Keratinocyte (primary cell): Measurements from ENCODE around the gene IGFALS. TPM values are rescaled to one million over a fixed set of nuclear protein-coding genes. Genes with fewer than 3 reads are reported as not detected.

Source experiments
- DNase-seq: peaks from one replicate; pipeline ENCODE4 v3.0.0-alpha.2; 2011; ENCODE audit warnings: low read depth, missing footprints, low spot score
- FAIRE-seq: peaks from 2 replicates; lab custom pipeline; 2011; peaks lifted over from hg19 to GRCh38; lab: Jason Lieb, UNC
- H2AFZ ChIP-seq: 2 replicates; pipeline ENCODE4 v1.6.0; 2012; ENCODE audit warnings: low read length, control low read depth, inconsistent platforms; ENCODE audit not compliant: control insufficient read depth
- H3K27ac ChIP-seq: 2 replicates; pipeline ENCODE4 v1.5.1; 2011; ENCODE audit warnings: low read length; ENCODE audit not compliant: control insufficient read depth, insufficient read depth
- H3K27me3 ChIP-seq: 3 replicates; pipeline ENCODE4 v1.6.0; 2011; ENCODE audit warnings: low read length; ENCODE audit not compliant: control insufficient read depth, insufficient read depth; ENCODE audit errors: extremely low read depth
- H3K36me3 ChIP-seq, 2 experiments: 2 replicates in 1 of 2; 3 replicates in 1 of 2; pipeline ENCODE4 v1.5.1; 2011; ENCODE audit warnings: low read length in 2 of 2, mild to moderate bottlenecking in 1 of 2; ENCODE audit not compliant: control insufficient read depth in 2 of 2, insufficient read depth in 2 of 2; ENCODE audit errors: extremely low read depth in 1 of 2
- H3K4me1 ChIP-seq: 3 replicates; pipeline ENCODE4 v1.5.1; 2011; ENCODE audit warnings: low read length; ENCODE audit not compliant: control insufficient read depth, insufficient read depth; ENCODE audit errors: extremely low read depth
- H3K4me2 ChIP-seq: 3 replicates; pipeline ENCODE4 v1.6.0; 2011; ENCODE audit warnings: low read depth, low read length; ENCODE audit not compliant: control insufficient read depth, insufficient read depth; ENCODE audit errors: extremely low read depth
- H3K4me3 ChIP-seq, 3 experiments: fragments of 200-600 bp in 1 of 3; sonication (generic) in 1 of 3; 2 replicates in 2 of 3; 3 replicates in 1 of 3; pipeline ENCODE4 v1.5.1; 2011 to 2016; ENCODE audit warnings: low read length in 3 of 3, mild to moderate bottlenecking in 3 of 3, control low read depth in 2 of 3, inconsistent platforms in 1 of 3, low read depth in 1 of 3, mixed read lengths in 1 of 3, mixed run types in 1 of 3, moderate library complexity in 1 of 3; ENCODE audit not compliant: control insufficient read depth in 2 of 3, insufficient read depth in 2 of 3; ENCODE audit errors: extremely low read depth in 1 of 3
- H3K79me2 ChIP-seq: 2 replicates; pipeline ENCODE4 v1.6.0; 2012; ENCODE audit warnings: low read length; ENCODE audit not compliant: control insufficient read depth, insufficient read depth
- H3K9ac ChIP-seq: 3 replicates; pipeline ENCODE4 v1.6.0; 2011; ENCODE audit warnings: low read length; ENCODE audit not compliant: control insufficient read depth, insufficient read depth; ENCODE audit errors: extremely low read depth
- H3K9me1 ChIP-seq: 3 replicates; pipeline ENCODE4 v1.6.0; 2011; ENCODE audit warnings: low read length; ENCODE audit not compliant: control insufficient read depth, insufficient read depth; ENCODE audit errors: extremely low read depth
- H3K9me3 ChIP-seq: 2 replicates; pipeline ENCODE4 v1.5.1; 2012; ENCODE audit warnings: low read depth, low read length; ENCODE audit not compliant: control insufficient read depth
- H4K20me1 ChIP-seq: 3 replicates; pipeline ENCODE4 v1.6.0; 2011; ENCODE audit warnings: low read length; ENCODE audit not compliant: control insufficient read depth, insufficient read depth; ENCODE audit errors: extremely low read depth
- CTCF ChIP-seq, 3 experiments: IDR thresholded peaks in 1 of 3; conservative IDR thresholded peaks in 1 of 3; optimal IDR thresholded peaks in 1 of 3; 2 replicates in 2 of 3; 3 replicates in 1 of 3; pipeline versions ENCODE3 to v1.5.1; 2011; ENCODE audit warnings: low read length in 3 of 3, mild to moderate bottlenecking in 3 of 3, moderate library complexity in 2 of 3, control low read depth in 1 of 3, inconsistent platforms in 1 of 3; ENCODE audit not compliant: insufficient read depth in 2 of 3; ENCODE audit errors: extremely low read depth in 1 of 3
- EZH2 ChIP-seq: IDR thresholded peaks from one replicate; pipeline ENCODE4 v1.6.1; 2012; ENCODE audit warnings: inconsistent platforms, mild to moderate bottlenecking, low read length, moderate library complexity
- dilution Hi-C: fragments of 300-500 bp; cut with MboI; formaldehyde crosslinking; loops from one replicate; pipeline ENCODE4 v1.7.0; 2020; ENCODE audit warnings: low sequenced_read_pairs; ENCODE audit not compliant: extremely low pct_ligation_motif_present
- polyA plus RNA-seq, 5 experiments: library from polyadenylated mRNA; depleted of rRNA in 3 of 5; stranded (reverse) in 3 of 5; stranded (forward) in 1 of 5; unstranded in 1 of 5; fragments of >200 nt; gene quantifications; 1 replicate in 1 of 5; 2 replicates in 3 of 5; 3 replicates in 1 of 5; pipeline versions ENCODE4 v1.2.1 to v1.2.3, GENCODE V29; 2011 to 2012; ENCODE audit warnings: missing spikeins in 2 of 5, low read depth in 1 of 5, low replicate concordance in 1 of 5

Gene IGFALS
- polyA plus RNA-seq, 1 donor (not counting 4 experiments of a cell fraction or from before 2014, with no cell fraction given), result not detected

GRCh38 chr16:1771188-1771863 lies 22.2 kb downstream of the IGFALS start, which contains the start of gene NME3:
Gene NME3 (minus strand): TSS chr16:1771543. CDS start chr16:1771534, 9 bp downstream.
- peak within 1 kb of the TSS; percentile 76 for H3K27ac ChIP-seq
- H3K4me2 ChIP-seq, result peak within 1 kb of the TSS; percentile 99
- H3K9me3 ChIP-seq, result no peaks in the 10 kb centered on the region
- H3K36me3 ChIP-seq, result peaks cover 3 to 11% of the 10 kb centered on the region in 2 experiments
- H3K27me3 ChIP-seq, result no peaks in the 10 kb centered on the region
- H3K4me1 ChIP-seq, result peaks cover 22% of the 10 kb centered on the region
- H4K20me1 ChIP-seq, result peaks cover 2% of the 10 kb centered on the region
- DNase-seq (no peak), FAIRE-seq (no peak)
- H3K9ac ChIP-seq, result peak within 1 kb of the TSS; percentile 81
- TF ChIP-seq EZH2 (no peak), CTCF (optimal IDR thresholded peaks at IDR 0.05 in 1 of 3, IDR thresholded peaks at IDR 0.05 in 1 of 3, conservative IDR thresholded peaks at IDR 0.05 in 1 of 3; ENCODE audit: extremely low read depth in 1 of 3, insufficient read depth in 2 of 3, low read length in 3 of 3) (no peak)
- H3K79me2 ChIP-seq, result peaks cover 32% of the 10 kb centered on the region
- peak within 1 kb of the TSS; percentile 73 to 75 (median 73) for H3K4me3 ChIP-seq
- H3K9me1 ChIP-seq, result no peaks in the 10 kb centered on the region
- dilution Hi-C loops, result no loop called here
- no peak within 1 kb of the TSS for H2AFZ ChIP-seq

- Histone ChIP-seq H3K4me2 (peak overlapping the region; percentile 99), H3K36me3 (peaks cover 2 to 13% of the 10 kb centered on the region in 2 experiments), H3K9me3 (no peaks in the 10 kb centered on the region), H3K27me3 (no peaks in the 10 kb centered on the region), H3K9me1 (no peaks in the 10 kb centered on the region), H3K4me3 (peak overlapping the region; percentile 51 to 75 (median 73)), H3K4me1 (peaks cover 22% of the 10 kb centered on the region), H3K79me2 (peaks cover 32% of the 10 kb centered on the region), H3K9ac (peak overlapping the region; percentile 81), H2AFZ (no peak overlapping the region), H3K27ac (peak overlapping the region; percentile 36), H4K20me1 (peaks cover 2% of the 10 kb centered on the region)
- dilution Hi-C loops, result no loop called here
- TF ChIP-seq CTCF (optimal IDR thresholded peaks at IDR 0.05 in 1 of 3, IDR thresholded peaks at IDR 0.05 in 1 of 3, conservative IDR thresholded peaks at IDR 0.05 in 1 of 3; ENCODE audit: extremely low read depth in 1 of 3, insufficient read depth in 2 of 3, low read length in 3 of 3) (no peak), EZH2 (no peak)
- DNase-seq (no peak), FAIRE-seq (no peak)
These were observed 22.9 kb downstream of the IGFALS start for GRCh38 chr16:1770328-1771187.
